ENCODE data around the gene RFTN2.
"Not testable (repeated sequence)": the region's sequence is repeated elsewhere in the genome, so short reads cannot be mapped to it uniquely, and the experiment has no call there.

Gene RFTN2

DNA sequence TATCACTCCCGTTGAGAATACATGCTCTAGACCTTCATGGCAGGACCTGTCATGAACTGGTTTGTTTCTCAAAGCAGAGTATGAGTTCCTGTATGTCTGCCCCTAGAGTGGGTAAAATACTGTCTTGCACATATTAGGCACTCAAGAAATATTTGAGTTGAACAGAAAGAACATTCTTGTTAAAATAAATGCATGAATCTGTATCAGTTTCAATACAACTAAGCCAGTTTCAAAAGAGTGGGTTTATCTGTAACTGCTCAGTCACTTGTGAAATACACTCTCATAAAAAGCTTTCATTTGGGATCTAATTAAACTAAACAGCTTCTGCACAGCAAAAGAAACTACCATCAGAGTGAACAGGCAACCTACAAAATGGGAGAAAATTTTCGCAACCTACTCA lies 69.2 kb downstream of the RFTN2 start:
- DNase-seq, result no peak

- no peak for DNase-seq
Observed at GRCh38 chr2:197604117-197604860, 71.1 kb downstream of the RFTN2 start.

GRCh38 chr2:197601726-197602125 lies 73.7 kb downstream of the RFTN2 start:
- no peak for DNase-seq

GRCh38 chr2:197600306-197600705 lies 75.1 kb downstream of the RFTN2 start:
- no peak for DNase-seq

DNA sequence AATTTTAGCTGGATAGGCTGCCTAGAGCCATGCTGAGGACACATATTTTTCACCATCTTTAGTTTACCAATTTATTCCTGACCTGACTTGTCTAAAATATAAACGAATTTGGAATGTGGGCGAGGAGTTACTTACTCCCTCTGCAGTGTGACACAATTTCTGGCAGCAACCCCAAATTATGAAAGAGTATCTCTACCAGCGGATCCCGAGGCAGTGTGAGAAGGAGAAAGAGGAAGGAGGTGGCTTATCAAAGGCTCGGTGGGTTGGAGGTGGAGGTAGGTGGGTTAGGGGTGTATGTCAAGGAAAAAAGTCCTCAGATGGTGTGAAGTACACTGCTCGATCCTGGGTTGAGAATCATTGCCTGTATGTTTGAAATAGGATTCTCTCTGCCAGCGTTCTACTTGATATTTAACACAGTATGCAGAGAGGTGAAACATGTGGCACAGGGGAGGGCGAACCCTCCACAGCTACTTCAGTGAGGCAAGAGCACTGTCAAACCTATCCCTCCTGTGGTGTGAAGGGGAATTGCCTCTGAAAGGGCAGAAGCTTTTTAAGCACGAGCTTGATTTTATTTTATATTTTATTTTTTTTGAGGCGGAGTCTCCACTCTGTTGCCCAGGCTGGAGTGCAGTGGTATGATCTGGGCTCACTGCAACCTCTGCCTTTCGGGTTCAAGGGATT lies 76.0 kb downstream of the RFTN2 start:
- DNase-seq, result no peak

DNA sequence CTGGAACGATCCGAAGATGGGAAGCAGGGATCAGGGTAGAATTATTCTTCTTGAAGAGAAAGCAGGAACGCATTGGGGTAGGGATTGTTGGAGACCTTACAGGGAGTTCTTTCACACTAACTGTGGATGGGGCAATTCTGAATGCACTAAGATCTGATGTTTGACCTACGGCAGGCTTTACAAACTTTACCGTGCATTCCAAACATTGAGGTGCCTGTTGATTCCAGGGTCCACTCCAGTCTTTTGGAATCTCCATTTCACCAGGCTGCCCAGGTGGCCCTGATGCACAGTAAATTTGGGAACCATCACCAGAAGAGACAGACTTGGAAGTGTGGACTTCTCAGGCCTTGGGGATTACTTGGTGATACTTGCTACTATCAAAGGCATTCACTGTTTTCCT lies 76.9 kb downstream of the RFTN2 start:
- no peak for DNase-seq

- no peak for DNase-seq
Observed at GRCh38 chr2:197597166-197597565, 78.2 kb downstream of the RFTN2 start.

DNA sequence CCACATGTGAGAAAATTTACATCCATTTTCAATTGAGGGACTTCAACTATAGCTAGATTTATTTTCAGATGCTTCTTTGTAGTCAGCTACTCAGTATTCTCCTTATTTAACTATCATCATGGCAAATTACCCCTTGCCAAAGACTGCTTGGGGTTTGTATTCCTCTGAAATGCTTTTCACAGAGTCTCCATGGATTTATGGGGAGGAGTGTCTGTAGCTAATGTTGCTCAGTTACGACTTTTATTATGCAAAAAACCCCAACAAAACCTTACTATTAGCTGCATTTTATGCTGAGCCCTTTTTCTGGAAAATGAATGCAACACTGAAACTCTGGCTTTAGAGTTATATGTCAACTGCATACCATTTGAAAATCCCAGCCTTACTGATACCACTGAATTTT lies 78.6 kb downstream of the RFTN2 start:
- no peak for DNase-seq

GRCh38 chr2:197591339-197592072 lies 83.9 kb downstream of the RFTN2 start:
- DNase-seq, result no peak

DNA sequence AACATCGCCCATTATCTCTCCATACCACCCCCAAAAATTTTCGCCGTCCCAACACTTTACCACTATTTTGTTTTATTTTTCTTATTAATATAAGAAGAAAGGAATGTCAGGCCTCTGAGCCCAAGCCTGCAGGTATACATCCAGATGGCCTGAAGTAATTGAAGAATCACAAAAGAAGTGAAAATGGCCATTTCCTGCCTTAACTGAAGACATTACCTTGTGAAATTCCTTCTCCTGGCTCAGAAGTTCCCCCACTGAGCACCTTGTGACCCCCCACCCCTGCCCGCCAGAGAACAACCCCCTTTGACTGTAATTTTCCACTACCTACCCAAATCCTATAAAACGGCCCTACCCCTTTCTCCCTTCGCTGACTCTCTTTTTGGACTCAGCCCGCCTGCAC lies 88.1 kb downstream of the RFTN2 start:
- not testable (repeated sequence) for DNase-seq

DNA sequence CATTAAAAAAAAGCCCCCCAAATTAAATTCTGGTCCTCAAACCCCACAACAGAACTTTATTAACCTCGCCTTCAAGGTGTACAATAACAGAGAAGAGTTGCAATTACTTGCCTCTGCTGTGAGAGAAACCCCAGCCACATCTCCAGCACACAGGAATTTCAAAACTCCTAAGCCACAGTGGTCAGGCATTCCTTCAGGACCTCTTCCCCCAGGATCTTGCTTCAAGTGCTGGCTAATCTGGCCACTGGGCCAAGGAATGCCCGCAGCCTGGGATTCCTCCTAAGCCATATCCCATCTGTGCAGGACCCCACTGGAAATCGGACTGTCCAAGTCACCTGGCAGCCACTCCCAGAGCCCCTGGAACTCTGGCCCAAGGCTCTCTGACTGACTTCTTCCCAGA lies 95.2 kb downstream of the RFTN2 start:
- DNase-seq, result not testable (repeated sequence)

DNA sequence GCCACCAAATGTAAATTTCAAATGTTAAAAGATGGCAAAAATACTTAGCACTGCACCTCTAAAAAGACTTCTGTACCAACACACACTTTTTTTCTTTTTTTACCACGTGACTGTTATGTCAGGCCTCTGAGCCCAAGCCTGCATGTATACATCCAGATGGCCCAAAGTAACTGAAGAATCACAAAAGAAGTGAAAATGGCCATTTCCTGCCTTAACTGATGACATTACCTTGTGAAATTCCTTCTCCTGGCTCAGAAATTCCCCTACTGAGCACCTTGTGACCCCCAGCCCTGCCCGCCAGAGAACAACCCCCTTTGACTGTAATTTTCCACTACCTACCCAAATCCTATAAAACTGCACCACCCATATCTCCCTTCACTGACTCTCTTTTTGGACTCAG lies 97.1 kb downstream of the RFTN2 start:
- not testable (repeated sequence) for DNase-seq

DNA sequence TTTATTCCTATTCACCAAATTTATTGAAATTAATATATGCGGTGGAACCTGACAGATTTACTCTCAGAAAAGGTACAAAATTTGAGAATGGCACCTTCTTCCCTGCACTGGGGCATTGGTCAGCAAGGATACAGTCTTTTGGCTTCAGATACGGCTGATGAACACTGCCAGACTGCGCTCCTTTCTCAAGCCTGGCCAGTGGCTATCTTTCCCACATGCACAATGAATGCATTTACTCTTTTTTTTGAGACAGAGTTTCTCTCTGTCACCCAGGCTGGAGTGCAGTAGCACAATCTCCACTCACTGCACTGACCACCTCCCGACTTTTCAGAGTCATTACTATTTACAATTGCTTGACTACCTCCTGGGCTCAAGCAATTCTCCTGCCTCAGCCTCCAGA lies 97.9 kb downstream of the RFTN2 start:
- no peak for DNase-seq

- no peak for DNase-seq
Observed at GRCh38 chr2:197576631-197577030, 98.8 kb downstream of the RFTN2 start.

GRCh38 chr2:197575987-197576386 lies 99.4 kb downstream of the RFTN2 start:
- no peak for DNase-seq

- DNase-seq, result no peak
Observed at GRCh38 chr2:197573608-197574007, 101.8 kb downstream of the RFTN2 start.

DNA sequence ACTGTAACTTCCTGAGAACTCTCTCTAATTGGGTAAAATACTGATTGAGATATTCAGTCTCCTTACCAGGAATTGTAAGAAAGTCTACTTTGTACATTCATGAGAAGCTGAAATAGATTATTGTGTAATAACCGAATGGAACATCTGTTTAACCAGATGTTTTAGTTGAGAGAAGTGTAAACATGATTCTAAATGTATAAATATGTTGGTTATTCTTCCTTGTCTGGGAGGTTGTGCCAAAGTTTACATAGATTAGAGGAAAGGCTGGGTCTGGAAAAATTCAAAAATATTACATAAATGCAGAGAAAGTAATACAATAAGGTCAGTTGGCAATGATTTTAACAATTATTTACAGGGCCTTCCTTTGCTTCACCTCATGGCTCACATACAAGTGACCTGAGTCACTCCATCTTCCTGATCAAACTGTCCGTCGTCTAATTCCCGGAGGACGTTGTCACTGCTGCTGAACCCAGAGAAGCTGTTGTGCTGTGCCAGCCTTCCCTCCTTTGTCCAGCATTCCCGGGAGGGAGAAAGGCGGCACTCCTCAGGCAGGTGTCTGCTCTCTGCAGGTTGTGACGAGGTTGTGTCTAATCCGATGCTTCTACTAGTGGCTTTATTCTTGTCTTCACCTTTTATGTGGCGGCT lies 103.6 kb downstream of the RFTN2 start:
- DNase-seq, result no peak

- no peak for DNase-seq
Observed at GRCh38 chr2:197560146-197560665, 115.2 kb downstream of the RFTN2 start.

DNA sequence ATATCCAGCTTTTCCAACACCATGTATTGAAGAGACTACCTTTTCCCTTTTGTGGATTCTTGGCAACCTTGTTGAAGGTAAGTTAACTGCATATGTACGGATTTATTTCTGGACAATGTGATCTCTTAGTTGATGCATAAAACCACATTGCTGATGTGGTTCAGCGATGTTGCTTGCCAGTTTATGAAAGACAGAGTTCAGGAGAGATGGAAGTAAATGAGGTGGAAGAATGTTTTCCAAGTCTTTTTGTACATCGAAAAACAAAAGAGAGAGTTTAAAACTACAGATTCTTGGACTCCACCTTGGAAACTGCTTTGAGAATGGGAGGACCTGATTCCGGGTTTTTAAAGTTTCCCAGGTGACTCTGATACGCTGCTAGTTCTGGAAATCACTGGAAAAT lies 115.7 kb downstream of the RFTN2 start:
- no peak for DNase-seq

DNA sequence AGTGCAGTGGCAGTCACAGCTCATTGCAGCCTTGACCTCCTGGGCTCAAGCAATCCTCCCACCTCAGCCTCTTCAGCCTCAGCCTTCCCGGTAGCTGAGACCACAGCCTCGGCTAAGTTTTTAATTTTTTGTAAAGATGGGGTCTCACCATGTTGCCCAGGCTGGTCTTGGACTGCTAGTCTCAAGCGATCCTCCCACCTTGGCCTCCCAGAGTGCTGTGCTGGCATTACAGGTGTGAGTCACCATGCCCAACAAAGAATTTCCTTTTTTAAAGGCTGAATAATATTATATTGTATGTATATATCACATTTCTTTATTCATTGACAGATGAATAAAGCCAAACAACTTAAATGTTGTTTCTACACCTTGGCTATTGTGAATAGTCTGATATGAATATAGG lies 117.0 kb downstream of the RFTN2 start:
- no peak for DNase-seq

DNA sequence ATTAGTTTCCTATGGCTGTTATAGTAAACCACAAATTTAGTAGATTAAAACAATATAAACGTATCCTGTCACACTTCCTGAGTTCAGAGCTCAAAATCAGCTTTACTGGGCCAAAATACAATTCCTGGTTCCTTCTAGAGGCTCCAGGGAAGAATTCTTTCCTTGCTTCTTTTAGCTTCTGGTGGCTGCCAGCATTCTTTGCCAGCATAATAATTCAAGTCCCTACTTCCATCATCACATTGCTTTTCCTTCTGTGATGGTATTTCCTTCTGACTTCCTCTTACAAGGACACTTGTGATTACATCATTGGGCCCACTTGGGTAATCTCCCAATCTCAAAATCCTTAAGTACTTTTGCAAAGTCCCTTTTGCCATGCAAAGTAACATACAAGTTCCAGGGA lies 118.9 kb downstream of the RFTN2 start:
- no peak for DNase-seq

- DNase-seq, result no peak
Observed at GRCh38 chr2:197555467-197555866, 119.9 kb downstream of the RFTN2 start.

DNA sequence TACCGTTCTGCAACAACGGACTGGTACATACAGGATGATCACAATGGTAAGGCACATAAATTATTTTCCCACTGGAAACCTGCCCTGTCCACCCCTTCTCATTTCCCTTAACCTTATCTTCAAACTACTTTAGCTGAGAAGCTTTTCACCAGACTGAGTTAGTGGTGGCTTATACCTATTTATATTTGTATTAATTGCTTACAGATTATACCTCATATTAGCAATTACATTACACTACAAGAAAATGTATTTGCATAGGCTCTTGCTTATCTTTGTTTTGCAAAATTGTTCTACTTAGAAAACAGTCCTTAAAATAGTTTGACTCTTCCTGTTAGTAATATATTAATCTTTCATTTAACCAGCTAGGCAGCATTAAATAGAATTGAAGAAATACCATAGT lies 124.1 kb downstream of the RFTN2 start:
- DNase-seq, result not testable (repeated sequence)
